ENCODE measurements around the gene FAM50A.
A peak's percentile ranks its signal among the peaks of the same experiment; 100 is the strongest.

FAM50A gene

DNA sequence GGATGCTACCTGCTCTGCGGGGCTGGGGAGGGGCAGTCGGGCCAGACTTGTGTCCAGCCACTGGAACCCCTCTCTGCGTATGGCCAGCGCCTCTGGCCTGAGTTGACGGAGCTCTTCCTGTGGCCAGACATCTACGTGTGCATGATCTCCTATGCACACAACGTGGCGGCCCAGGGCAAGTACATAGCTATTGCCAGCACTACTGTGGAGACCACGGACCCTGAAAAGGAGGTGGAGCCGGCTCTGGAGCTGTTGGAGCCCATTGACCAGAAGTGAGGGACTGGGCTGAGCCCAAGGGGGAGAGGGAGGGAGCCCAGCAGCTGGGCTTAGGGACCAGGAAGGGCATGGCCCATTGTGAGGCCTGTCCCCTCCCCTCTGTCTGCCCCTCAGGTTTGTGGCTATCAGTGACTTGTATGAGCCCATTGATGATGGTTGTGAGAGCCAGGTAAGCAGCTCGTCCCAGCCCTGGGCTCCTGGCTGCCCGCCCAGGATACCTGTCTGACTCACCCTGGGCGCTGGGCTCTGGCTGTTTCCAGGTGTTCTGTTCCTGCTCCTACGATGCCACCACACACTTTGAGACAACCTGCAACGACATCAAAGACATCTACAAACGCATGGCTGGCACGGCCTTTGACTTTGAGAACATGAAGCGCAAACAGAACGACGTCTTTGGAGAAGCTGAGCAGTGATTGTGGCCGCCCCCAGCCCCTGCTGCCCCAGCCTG, 1.8 kb upstream of the FAM50A start:
- TF ChIP-seq YY1 (IDR thresholded peaks at IDR 0.05; ENCODE audit: insufficient read depth, insufficient read length), result no peak
- no peak for TF ChIP-seq ZNF274 (IDR thresholded peaks at IDR 0.05; ENCODE audit: low read depth, low read length)
- TF ChIP-seq SUZ12 (IDR thresholded peaks at IDR 0.05; ENCODE audit: extremely low read depth, insufficient read depth, insufficient read length), result no peak
- Histone ChIP-seq H3K36me3 (ENCODE audit: insufficient read depth, insufficient read length, low read length) (peaks cover 58% of the 10 kb centered on the region), H3K27me3 (ENCODE audit: insufficient read depth, insufficient read length) (no peaks in the 10 kb centered on the region), H3K4me3 (ENCODE audit: insufficient read length, low read depth) (no peak overlapping the region), H3K9me3 (ENCODE audit: insufficient read depth, low read length) (no peaks in the 10 kb centered on the region), H3K4me1 (ENCODE audit: insufficient read depth, insufficient read length) (no peaks in the 10 kb centered on the region), H3K9ac (ENCODE audit: insufficient read length, low read depth) (no peak overlapping the region)
- no peak for DNase-seq (ENCODE audit: low read depth, low spot score)

DNA sequence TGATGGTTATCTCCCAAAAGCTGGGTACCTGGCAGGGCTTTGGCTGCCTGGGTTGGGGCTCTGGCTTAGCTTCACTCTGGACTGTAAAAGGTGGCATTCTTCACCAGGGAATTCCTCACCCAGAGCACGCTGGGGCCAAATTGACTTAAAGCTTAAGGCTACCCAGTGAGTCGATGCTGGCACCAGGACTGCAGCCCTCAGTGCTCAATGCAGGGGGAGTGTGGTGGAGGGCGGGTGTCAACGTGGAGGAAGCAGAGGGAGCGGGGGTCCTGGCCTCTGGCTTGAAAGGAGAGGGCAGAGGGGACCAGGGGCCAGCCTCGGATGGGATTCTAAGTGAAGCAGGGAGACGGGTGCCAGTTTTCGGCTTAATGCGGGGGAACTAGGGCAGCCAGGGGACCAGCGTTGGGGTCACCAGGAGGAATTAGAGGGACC, 446 bp upstream of the FAM50A start:
- H3K9ac ChIP-seq (ENCODE audit: insufficient read length, low read depth), result peak overlapping the region; percentile 10
- no peaks in the 10 kb centered on the region for H3K27me3 ChIP-seq (ENCODE audit: insufficient read depth, insufficient read length)
- H3K4me3 ChIP-seq (ENCODE audit: insufficient read length, low read depth), result no peak overlapping the region
- TF ChIP-seq ZNF274 (IDR thresholded peaks at IDR 0.05; ENCODE audit: low read depth, low read length) (no peak), YY1 (IDR thresholded peaks at IDR 0.05; ENCODE audit: insufficient read depth, insufficient read length) (no peak)
- H3K36me3 ChIP-seq (ENCODE audit: insufficient read depth, insufficient read length, low read length), result peaks cover 58% of the 10 kb centered on the region
- DNase-seq (ENCODE audit: low read depth, low spot score), result no peak
- no peaks in the 10 kb centered on the region for H3K9me3 ChIP-seq (ENCODE audit: insufficient read depth, low read length)
- no peaks in the 10 kb centered on the region for H3K4me1 ChIP-seq (ENCODE audit: insufficient read depth, insufficient read length)

GRCh38 chrX:154444755-154445246, 860 bp downstream of the FAM50A start:
- Histone ChIP-seq H3K9ac (ENCODE audit: insufficient read length, low read depth) (peak overlapping the region; percentile 80), H3K36me3 (ENCODE audit: insufficient read depth, insufficient read length, low read length) (peaks cover 59% of the 10 kb centered on the region), H3K4me1 (ENCODE audit: insufficient read depth, insufficient read length) (no peaks in the 10 kb centered on the region), H3K9me3 (ENCODE audit: insufficient read depth, low read length) (no peaks in the 10 kb centered on the region), H3K27me3 (ENCODE audit: insufficient read depth, insufficient read length) (no peaks in the 10 kb centered on the region), H3K4me3 (ENCODE audit: insufficient read length, low read depth) (peak overlapping the region; percentile 28)
- TF ChIP-seq YY1 (IDR thresholded peaks at IDR 0.05; ENCODE audit: insufficient read depth, insufficient read length) (no peak), SUZ12 (IDR thresholded peaks at IDR 0.05; ENCODE audit: extremely low read depth, insufficient read depth, insufficient read length) (no peak), ZNF274 (IDR thresholded peaks at IDR 0.05; ENCODE audit: low read depth, low read length) (no peak)
- DNase-seq (ENCODE audit: low read depth, low spot score), result no peak

- no peak for DNase-seq (ENCODE audit: low read depth, low spot score)
- Histone ChIP-seq H3K36me3 (ENCODE audit: insufficient read depth, insufficient read length, low read length) (peaks cover 57% of the 10 kb centered on the region), H3K9me3 (ENCODE audit: insufficient read depth, low read length) (no peaks in the 10 kb centered on the region), H3K9ac (ENCODE audit: insufficient read length, low read depth) (no peak overlapping the region), H3K4me1 (ENCODE audit: insufficient read depth, insufficient read length) (no peaks in the 10 kb centered on the region), H3K27me3 (ENCODE audit: insufficient read depth, insufficient read length) (no peaks in the 10 kb centered on the region), H3K4me3 (ENCODE audit: insufficient read length, low read depth) (no peak overlapping the region)
- TF ChIP-seq SUZ12 (IDR thresholded peaks at IDR 0.05; ENCODE audit: extremely low read depth, insufficient read depth, insufficient read length) (no peak), ZNF274 (IDR thresholded peaks at IDR 0.05; ENCODE audit: low read depth, low read length) (no peak), YY1 (IDR thresholded peaks at IDR 0.05; ENCODE audit: insufficient read depth, insufficient read length) (no peak)
Measured at GRCh38 chrX:154445776-154446175, 1.8 kb downstream of the FAM50A start.

DNA sequence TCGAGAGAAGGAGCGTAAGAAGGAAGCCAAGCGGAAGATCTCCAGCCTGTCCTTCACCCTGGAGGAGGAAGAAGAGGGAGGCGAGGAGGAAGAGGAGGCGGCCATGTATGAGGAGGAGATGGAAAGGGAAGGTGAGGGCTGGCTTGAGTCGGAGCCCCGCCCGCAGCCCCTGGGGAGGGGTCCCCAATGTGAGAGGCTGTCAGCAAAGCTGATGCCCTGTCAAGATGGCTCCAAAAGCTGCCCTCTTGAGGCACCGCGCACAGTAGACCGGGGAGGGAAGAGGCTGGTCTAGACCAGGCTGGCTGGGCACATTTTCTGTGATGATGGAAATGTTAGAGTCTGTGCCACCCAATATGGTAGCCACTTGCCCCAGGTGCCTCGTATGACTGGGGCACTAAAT, 2.5 kb downstream of the FAM50A start:
- no peak for DNase-seq (ENCODE audit: low read depth, low spot score)
- Histone ChIP-seq H3K36me3 (ENCODE audit: insufficient read depth, insufficient read length, low read length) (peaks cover 54% of the 10 kb centered on the region), H3K9ac (ENCODE audit: insufficient read length, low read depth) (no peak overlapping the region), H3K4me3 (ENCODE audit: insufficient read length, low read depth) (no peak overlapping the region), H3K9me3 (ENCODE audit: insufficient read depth, low read length) (no peaks in the 10 kb centered on the region), H3K4me1 (ENCODE audit: insufficient read depth, insufficient read length) (no peaks in the 10 kb centered on the region), H3K27me3 (ENCODE audit: insufficient read depth, insufficient read length) (no peaks in the 10 kb centered on the region)
- TF ChIP-seq SUZ12 (IDR thresholded peaks at IDR 0.05; ENCODE audit: extremely low read depth, insufficient read depth, insufficient read length) (no peak), YY1 (IDR thresholded peaks at IDR 0.05; ENCODE audit: insufficient read depth, insufficient read length) (no peak), ZNF274 (IDR thresholded peaks at IDR 0.05; ENCODE audit: low read depth, low read length) (no peak)

- DNase-seq (ENCODE audit: low read depth, low spot score), result no peak
- Histone ChIP-seq H3K4me1 (ENCODE audit: insufficient read depth, insufficient read length) (no peaks in the 10 kb centered on the region), H3K9ac (ENCODE audit: insufficient read length, low read depth) (no peak overlapping the region), H3K9me3 (ENCODE audit: insufficient read depth, low read length) (no peaks in the 10 kb centered on the region), H3K4me3 (ENCODE audit: insufficient read length, low read depth) (no peak overlapping the region), H3K27me3 (ENCODE audit: insufficient read depth, insufficient read length) (no peaks in the 10 kb centered on the region), H3K36me3 (ENCODE audit: insufficient read depth, insufficient read length, low read length) (peaks cover 43% of the 10 kb centered on the region)
- TF ChIP-seq ZNF274 (IDR thresholded peaks at IDR 0.05; ENCODE audit: low read depth, low read length) (no peak), YY1 (IDR thresholded peaks at IDR 0.05; ENCODE audit: insufficient read depth, insufficient read length) (no peak), SUZ12 (IDR thresholded peaks at IDR 0.05; ENCODE audit: extremely low read depth, insufficient read depth, insufficient read length) (no peak)
Measured at GRCh38 chrX:154448484-154448883, 4.5 kb downstream of the FAM50A start.

DNA sequence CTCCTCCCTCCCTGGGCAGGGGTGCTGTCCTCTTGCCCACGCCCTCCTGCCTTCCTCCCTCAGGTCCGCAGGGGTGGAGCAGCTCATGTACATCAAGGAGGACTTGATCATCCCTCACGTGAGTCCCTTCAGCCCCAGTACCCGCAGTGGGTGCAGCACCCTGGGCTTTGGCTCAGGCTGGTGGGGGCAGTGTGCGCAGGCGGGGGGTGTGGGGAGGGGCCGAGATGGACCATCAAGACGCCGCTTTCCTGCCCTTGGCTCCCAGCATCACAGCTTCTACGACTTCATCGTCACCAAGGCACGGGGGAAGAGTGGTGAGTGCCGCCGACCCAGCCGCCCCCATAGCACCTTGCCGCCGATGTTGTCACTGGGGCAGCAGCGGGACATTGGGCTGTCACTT, 5.7 kb downstream of the FAM50A start:
- Histone ChIP-seq H3K9ac (ENCODE audit: insufficient read length, low read depth) (no peak overlapping the region), H3K27me3 (ENCODE audit: insufficient read depth, insufficient read length) (no peaks in the 10 kb centered on the region), H3K36me3 (ENCODE audit: insufficient read depth, insufficient read length, low read length) (peaks cover 43% of the 10 kb centered on the region), H3K4me1 (ENCODE audit: insufficient read depth, insufficient read length) (no peaks in the 10 kb centered on the region), H3K4me3 (ENCODE audit: insufficient read length, low read depth) (no peak overlapping the region), H3K9me3 (ENCODE audit: insufficient read depth, low read length) (no peaks in the 10 kb centered on the region)
- TF ChIP-seq ZNF274 (IDR thresholded peaks at IDR 0.05; ENCODE audit: low read depth, low read length) (no peak), SUZ12 (IDR thresholded peaks at IDR 0.05; ENCODE audit: extremely low read depth, insufficient read depth, insufficient read length) (no peak), YY1 (IDR thresholded peaks at IDR 0.05; ENCODE audit: insufficient read depth, insufficient read length) (no peak)
- DNase-seq (ENCODE audit: low read depth, low spot score), result no peak

All from NT2/D1 (cell line).